Stimulated activated CD4-positive, alpha-beta T cell treated with anti-CD3 and anti-CD28 coated beads, Interleukin-4, amount 100 ng/mL, for 48 hours (primary cell): ENCODE results near the gene KRR1.
"Not testable (repeated sequence)": the region's sequence is repeated elsewhere in the genome, so short reads cannot be mapped to it uniquely, and the experiment has no call there.

Experiments
- DNase-seq, 2 donors: peaks; one replicate each; pipeline ENCODE4 v3.0.0-alpha.2; 2020; ENCODE audit warnings: low read depth in 2 of 2

The KRR1 gene

GRCh38 chr12:75477137-75477536, 34.3 kb downstream of the KRR1 start:
- no peak for DNase-seq

DNA sequence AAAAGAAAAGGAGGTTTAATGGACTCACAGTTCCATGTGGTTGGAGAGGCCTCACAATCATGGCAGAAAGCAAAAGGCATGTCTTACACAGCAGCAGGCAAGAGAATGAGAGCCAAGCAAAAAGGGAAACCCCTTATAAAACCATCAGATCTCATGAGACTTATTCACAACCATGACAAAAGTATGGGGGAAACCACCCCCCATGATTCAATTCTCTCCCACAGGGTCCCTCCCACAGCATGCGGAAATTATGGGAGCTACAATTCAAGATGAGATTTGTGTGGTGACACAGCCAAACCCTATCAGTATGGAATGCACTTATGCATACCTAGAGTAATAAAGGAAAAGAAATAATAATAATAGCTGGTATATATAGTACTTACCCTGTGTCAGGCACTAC, 35.3 kb downstream of the KRR1 start:
- DNase-seq = peak; percentile 20 to 44

GRCh38 chr12:75474116-75474515, 37.3 kb downstream of the KRR1 start:
- DNase-seq = no peak

- DNase-seq = no peak
Observed at GRCh38 chr12:75471902-75472890, 39.2 kb downstream of the KRR1 start.

- no peak for DNase-seq
Observed at GRCh38 chr12:75460204-75460603, 51.2 kb downstream of the KRR1 start.

- DNase-seq = no peak
Observed at GRCh38 chr12:75459755-75460154, 51.7 kb downstream of the KRR1 start.

GRCh38 chr12:75457866-75458265, 53.5 kb downstream of the KRR1 start:
- DNase-seq = not testable (repeated sequence)

GRCh38 chr12:75457191-75457590, 54.2 kb downstream of the KRR1 start:
- DNase-seq = no peak

- no peak for DNase-seq
Observed at GRCh38 chr12:75455839-75456238, 55.6 kb downstream of the KRR1 start.

- no peak for DNase-seq
Observed at GRCh38 chr12:75452675-75453330, 58.6 kb downstream of the KRR1 start.

- DNase-seq = no peak
Observed at GRCh38 chr12:75447691-75448393, 63.6 kb downstream of the KRR1 start.

DNA sequence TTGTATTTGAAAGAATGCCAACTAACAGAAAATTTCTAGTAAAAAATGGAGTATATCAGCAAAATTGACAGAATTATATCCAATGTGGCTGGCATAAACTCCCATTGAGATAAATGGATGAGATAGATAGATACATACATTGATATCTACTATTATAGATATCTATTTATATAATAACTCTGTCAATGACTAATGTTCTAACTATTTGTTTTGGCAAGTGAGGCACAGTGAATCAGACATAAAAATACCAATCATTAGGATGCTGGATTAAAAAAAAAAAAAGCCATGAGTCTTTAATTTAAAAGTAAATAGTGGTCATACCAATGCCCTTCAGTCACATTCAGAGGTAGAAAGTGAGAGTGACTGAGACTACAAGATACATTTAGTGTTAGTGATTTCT, 64.6 kb downstream of the KRR1 start:
- DNase-seq = no peak

- not testable (repeated sequence) for DNase-seq
Observed at GRCh38 chr12:75445137-75445507, 66.3 kb downstream of the KRR1 start.

DNA sequence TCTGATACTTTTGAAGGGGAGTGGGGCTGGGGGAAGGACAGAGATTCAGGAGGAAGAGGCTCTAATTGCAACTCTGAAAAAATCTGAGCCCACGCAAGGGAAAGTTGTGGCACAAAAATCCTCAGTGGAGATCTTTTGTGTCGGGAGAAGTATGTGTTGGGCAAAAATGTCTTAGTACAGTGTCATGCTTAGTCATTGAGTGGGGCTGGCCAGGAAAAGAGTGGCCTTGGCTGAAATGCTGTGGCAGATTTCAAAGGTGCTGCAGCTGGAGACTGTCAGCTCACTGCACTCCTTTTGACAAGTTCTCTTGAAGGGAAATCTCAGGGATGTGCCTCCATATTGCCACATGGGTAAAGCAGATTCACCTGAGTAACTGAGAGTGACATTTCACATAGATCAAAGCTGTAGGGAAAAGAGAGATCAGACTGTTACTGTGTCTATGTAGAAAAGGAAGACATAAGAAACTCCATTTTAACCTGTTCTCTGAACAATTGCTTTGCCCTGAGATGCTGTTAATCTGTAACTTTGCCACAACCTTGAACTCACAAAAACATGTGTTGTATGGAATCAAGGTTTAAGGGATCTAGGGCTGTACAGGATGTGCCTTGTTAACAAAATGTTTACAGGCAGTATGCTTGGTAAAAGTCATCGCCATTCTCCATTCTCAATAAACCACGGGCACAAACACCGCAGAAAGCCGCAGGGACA, 66.8 kb downstream of the KRR1 start:
- no peak for DNase-seq

DNA sequence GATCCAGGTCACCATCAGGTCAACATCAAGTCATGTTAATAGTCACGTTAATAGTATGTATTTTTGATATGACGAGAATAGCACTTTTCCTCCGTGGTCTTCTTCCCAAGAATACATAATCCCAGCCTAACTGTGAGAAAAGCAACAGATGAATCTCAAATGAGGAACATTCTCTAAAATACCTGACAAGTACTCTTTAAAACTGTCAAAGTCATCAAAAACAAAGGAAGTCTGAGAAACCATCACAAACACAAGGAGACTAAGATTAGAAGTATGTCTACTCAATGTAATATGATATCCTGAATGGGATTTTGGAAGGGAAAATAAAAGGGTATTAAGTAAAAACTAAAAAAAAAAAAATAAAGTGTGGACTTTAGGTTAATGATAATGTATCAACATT, 67.7 kb downstream of the KRR1 start:
- no peak for DNase-seq

DNA sequence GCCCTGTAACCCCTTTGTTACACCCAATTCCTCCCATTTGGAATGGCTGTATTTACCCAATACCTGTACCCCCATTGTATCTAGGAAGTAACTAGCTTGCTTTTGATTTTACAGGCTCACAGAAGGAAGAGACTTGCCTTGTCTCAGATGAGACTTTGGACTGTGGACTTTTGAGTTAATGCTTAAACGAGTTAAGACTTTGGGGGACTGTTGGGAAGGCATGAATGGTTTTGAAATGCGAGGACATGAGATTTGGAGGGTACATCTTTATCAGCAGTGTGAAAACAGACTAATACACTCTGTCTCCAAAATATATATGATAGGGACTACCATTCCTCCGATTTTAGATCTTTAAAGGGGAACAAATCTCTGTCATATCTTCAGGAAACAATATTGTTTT, 69.0 kb downstream of the KRR1 start:
- not testable (repeated sequence) for DNase-seq

- not testable (repeated sequence) for DNase-seq
Observed at GRCh38 chr12:75441687-75442449, 69.5 kb downstream of the KRR1 start.
